Measurements from ENCODE around the gene ACO2. TPM values are rescaled to one million over a fixed set of nuclear protein-coding genes. Genes with fewer than 3 reads are reported as not detected.

ACO2 gene
- total RNA-seq, 2 experiments from 2014 or later = 61.5 to 107 TPM

GRCh38 chr22:41531715-41532477 is 63.0 kb downstream of the ACO2 start:
- Histone ChIP-seq H3K9me3 (ENCODE audit: low read length) (no peaks in the 10 kb centered on the region), H3K27ac (ENCODE audit: low read depth, low read length, poor library complexity, severe bottlenecking) (no peak overlapping the region), H3K36me3 (ENCODE audit: insufficient read depth, low read length) (peaks cover 75% of the 10 kb centered on the region), H3K79me2 (ENCODE audit: insufficient read depth, low read depth, low read length) (no peaks in the 10 kb centered on the region), H2AFZ (ENCODE audit: low read length) (no peak overlapping the region), H4K20me1 (ENCODE audit: insufficient read depth, low read length) (no peaks in the 10 kb centered on the region), H3K4me3 (ENCODE audit: low read depth, low read length, poor library complexity, severe bottlenecking) (no peak overlapping the region), H3K9me2 (ENCODE audit: insufficient read depth, low read length) (no peaks in the 10 kb centered on the region), H3K4me2 (ENCODE audit: low read length) (no peak overlapping the region), H3K4me1 (ENCODE audit: insufficient read depth, low read length, poor library complexity, severe bottlenecking) (no peaks in the 10 kb centered on the region)
- ChIA-PET CTCF (ENCODE audit: unreplicated experiment) (no interaction called here), POLR2A (no interaction called here)
- TF ChIP-seq EZH2phosphoT487 (IDR thresholded peaks at IDR 0.05; ENCODE audit: borderline replicate concordance, low read depth, low read length) = no peak
- no TSS peak for BruUV-seq (replicated peaks)
- no peak for DNase-seq (ENCODE audit: low spot score)
- intact Hi-C loops (cut with micrococcal nuclease; ENCODE audit: unreplicated experiment) = no loop called here

GRCh38 chr22:41532908-41533825 is 64.2 kb downstream of the ACO2 start:
- CTCF ChIA-PET (ENCODE audit: unreplicated experiment) = no interaction called here
- no TSS peak for BruUV-seq (replicated peaks)
- Histone ChIP-seq H3K9me3 (ENCODE audit: low read length) (no peaks in the 10 kb centered on the region), H3K4me1 (ENCODE audit: insufficient read depth, low read length, poor library complexity, severe bottlenecking) (no peaks in the 10 kb centered on the region), H4K20me1 (ENCODE audit: insufficient read depth, low read length) (no peaks in the 10 kb centered on the region), H3K79me2 (ENCODE audit: insufficient read depth, low read depth, low read length) (no peaks in the 10 kb centered on the region), H2AFZ (ENCODE audit: low read length) (no peak overlapping the region), H3K4me3 (ENCODE audit: low read depth, low read length, poor library complexity, severe bottlenecking) (no peak overlapping the region), H3K4me2 (ENCODE audit: low read length) (no peak overlapping the region), H3K36me3 (ENCODE audit: insufficient read depth, low read length) (peaks cover 71% of the 10 kb centered on the region), H3K9me2 (ENCODE audit: insufficient read depth, low read length) (no peaks in the 10 kb centered on the region), H3K27ac (ENCODE audit: low read depth, low read length, poor library complexity, severe bottlenecking) (no peak overlapping the region)
- peak; percentile 78 for DNase-seq (ENCODE audit: low spot score)
- POLR2A ChIA-PET = no interaction called here
- intact Hi-C loops (cut with micrococcal nuclease; ENCODE audit: unreplicated experiment) = no loop called here
- no peak for TF ChIP-seq EZH2phosphoT487 (IDR thresholded peaks at IDR 0.05; ENCODE audit: borderline replicate concordance, low read depth, low read length)
- TF ChIP-seq, protein P1, sequence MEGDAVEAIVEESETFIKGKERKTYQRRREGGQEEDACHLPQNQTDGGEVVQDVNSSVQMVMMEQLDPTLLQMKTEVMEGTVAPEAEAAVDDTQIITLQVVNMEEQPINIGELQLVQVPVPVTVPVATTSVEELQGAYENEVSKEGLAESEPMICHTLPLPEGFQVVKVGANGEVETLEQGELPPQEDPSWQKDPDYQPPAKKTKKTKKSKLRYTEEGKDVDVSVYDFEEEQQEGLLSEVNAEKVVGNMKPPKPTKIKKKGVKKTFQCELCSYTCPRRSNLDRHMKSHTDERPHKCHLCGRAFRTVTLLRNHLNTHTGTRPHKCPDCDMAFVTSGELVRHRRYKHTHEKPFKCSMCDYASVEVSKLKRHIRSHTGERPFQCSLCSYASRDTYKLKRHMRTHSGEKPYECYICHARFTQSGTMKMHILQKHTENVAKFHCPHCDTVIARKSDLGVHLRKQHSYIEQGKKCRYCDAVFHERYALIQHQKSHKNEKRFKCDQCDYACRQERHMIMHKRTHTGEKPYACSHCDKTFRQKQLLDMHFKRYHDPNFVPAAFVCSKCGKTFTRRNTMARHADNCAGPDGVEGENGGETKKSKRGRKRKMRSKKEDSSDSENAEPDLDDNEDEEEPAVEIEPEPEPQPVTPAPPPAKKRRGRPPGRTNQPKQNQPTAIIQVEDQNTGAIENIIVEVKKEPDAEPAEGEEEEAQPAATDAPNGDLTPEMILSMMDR (conservative IDR thresholded peaks at IDR 0.05; ENCODE audit: low read length) = peak; percentile 84

DNA sequence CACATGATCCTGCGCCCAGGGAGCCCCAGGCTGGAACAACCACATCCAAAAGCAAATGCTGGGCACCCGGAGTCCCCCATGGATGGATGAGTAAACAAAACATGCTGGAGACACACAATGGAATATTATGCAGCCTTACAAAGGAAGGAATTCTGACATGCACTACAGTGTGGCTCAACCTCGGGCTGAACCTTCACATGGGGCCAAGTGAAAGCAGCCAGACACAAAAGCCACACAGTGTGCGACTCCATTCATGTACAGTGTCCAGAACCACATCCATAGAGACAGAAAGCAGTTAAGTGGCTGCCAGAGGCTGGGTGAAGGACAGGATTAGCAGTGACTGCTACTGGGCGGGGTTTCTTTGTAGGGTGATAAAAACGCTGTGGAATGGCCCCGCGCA is 65.3 kb downstream of the ACO2 start:
- ChIA-PET POLR2A (no interaction called here), CTCF (ENCODE audit: unreplicated experiment) (no interaction called here)
- BruUV-seq (replicated peaks) = no TSS peak
- Histone ChIP-seq H2AFZ (ENCODE audit: low read length) (no peak overlapping the region), H3K79me2 (ENCODE audit: insufficient read depth, low read depth, low read length) (no peaks in the 10 kb centered on the region), H3K4me2 (ENCODE audit: low read length) (no peak overlapping the region), H3K36me3 (ENCODE audit: insufficient read depth, low read length) (peaks cover 70% of the 10 kb centered on the region), H3K9me3 (ENCODE audit: low read length) (no peaks in the 10 kb centered on the region), H3K4me3 (ENCODE audit: low read depth, low read length, poor library complexity, severe bottlenecking) (no peak overlapping the region), H3K9me2 (ENCODE audit: insufficient read depth, low read length) (no peaks in the 10 kb centered on the region), H3K4me1 (ENCODE audit: insufficient read depth, low read length, poor library complexity, severe bottlenecking) (no peaks in the 10 kb centered on the region), H3K27ac (ENCODE audit: low read depth, low read length, poor library complexity, severe bottlenecking) (no peak overlapping the region), H4K20me1 (ENCODE audit: insufficient read depth, low read length) (no peaks in the 10 kb centered on the region)
- intact Hi-C loops (cut with micrococcal nuclease; ENCODE audit: unreplicated experiment) = no loop called here
- no peak for TF ChIP-seq EZH2phosphoT487 (IDR thresholded peaks at IDR 0.05; ENCODE audit: borderline replicate concordance, low read depth, low read length)
- TF ChIP-seq, protein P1 (conservative IDR thresholded peaks at IDR 0.05; ENCODE audit: low read length) = no peak
- no peak for DNase-seq (ENCODE audit: low spot score)

All from OCI-LY7 (cell line).